GM21526 (cell line): ENCODE data around the gene UMODL1.

Experiments used
- ATAC-seq: cut with Tn5 transposase; IDR thresholded peaks from one replicate; pipeline ENCODE4 v1.9.1; 2021; ENCODE audit warnings: moderate library complexity; ENCODE audit not compliant: unreplicated experiment, low FRiP score

Gene UMODL1

DNA sequence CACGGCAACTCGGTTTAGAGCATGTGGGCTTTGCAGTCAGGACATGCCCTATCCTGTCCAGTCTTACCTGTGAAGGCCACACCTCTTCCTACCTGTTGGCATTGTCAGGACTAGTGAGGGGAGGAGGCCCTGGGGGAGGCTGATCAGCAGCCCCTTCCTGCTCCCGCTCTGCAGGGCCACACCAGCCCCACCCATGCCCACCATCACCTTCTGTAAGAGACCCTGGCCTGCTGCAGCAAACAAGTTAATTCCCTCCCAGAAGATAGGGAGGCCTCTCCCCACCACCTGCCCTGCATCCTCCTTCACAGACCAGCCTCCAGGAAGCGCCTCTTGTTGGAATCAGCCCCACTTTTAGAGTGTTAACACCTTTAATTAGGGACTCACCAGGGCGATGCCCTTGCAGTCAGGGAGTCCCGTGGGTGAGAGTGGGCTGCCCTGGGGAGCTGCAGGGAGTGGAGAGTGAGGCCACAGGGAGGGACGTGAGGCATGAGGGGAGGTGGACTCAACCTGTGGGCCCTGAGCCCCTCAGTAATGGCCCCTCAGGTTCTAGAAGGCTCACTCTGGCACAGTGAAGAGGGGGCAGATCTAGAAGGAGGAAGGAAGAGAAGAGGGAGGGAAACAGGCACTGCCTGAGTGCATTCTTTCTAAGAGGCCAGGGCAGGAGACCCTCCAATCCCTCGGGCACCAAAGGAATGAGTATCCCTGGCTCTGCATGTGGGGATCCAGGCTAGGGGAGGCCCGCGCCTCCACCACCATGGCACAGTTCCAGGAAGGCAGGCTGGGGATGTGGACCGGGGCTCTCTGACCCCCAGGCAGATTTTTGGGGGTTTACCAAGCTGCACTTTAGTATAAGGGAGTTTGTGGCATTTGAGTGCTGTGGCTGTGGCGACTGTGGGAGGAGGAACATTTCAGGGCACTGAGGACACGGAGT, 8.2 kb downstream of the UMODL1 start:
- no peak for ATAC-seq

DNA sequence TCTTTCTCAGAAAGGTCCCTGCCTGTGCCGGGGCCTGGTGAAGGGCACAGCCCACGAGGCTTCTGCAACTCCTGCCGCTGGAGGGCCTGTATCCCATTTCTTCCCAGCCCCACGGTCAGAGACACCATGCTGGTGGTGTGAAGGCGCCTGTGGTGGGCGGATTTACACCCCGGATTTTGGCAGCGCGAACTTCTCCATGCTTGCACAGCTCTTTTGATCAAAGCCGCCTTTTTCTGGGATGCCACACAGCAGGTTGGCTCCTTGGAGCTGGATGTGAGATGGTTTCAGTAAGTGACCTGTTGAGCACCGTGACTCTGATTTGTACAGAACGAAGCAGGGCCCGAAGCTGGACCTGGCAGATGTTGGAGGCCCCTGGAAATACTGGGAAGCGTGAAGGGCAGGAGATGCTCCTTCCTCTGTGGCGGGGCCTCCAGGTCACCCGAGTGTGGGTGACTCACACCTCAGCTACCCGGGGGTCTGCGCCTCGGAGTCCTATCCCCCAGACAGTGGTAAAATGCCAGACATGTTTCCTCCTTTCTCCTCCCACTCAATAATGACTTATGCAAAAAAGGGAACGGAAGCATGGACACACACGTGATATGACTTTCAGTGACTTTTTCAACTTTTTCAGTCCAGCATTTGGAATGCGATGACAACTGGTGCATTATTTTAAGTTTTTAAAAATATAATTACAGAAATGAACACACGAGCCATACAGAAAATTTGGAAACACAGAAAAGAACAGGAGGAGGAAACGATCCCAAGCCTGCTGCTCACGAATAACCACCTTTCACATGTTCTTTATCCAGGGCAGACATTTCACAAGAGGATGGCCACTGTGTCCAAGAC, 9.0 kb downstream of the UMODL1 start:
- no peak for ATAC-seq

DNA sequence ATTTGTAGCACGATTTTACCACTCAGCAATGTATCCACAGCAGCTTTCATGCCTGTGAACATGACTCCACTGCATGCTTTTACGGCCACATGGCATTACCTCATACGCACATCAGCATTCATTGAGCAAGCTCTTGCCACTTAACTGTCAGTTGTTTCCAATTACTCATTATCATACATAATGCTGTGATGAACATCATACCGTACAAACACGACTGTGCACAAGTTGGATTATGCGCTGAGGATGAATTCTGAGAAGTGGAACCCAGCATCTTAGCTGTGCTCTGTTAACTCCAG, 9.6 kb downstream of the UMODL1 start:
- ATAC-seq = no peak

DNA sequence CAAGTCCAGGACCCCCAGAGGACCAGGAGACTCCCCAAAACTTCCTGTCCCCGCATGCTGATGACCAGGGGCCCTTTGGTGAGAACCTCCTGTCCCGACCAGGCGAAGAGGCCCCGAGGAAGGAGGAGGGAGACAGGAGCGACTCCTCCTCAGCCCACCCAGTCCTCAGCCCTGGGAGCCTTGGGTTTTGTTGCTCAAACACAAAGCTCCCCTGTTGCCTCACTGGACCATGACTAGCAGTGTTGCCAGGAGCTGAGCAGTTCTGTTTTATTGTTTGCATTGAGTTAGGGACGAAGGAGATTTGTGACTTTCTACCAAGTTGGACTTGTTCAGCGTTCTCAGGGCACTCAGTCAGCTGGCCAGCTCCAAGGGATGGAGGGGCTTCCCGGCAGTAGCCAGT, 10.0 kb downstream of the UMODL1 start:
- no peak for ATAC-seq

DNA sequence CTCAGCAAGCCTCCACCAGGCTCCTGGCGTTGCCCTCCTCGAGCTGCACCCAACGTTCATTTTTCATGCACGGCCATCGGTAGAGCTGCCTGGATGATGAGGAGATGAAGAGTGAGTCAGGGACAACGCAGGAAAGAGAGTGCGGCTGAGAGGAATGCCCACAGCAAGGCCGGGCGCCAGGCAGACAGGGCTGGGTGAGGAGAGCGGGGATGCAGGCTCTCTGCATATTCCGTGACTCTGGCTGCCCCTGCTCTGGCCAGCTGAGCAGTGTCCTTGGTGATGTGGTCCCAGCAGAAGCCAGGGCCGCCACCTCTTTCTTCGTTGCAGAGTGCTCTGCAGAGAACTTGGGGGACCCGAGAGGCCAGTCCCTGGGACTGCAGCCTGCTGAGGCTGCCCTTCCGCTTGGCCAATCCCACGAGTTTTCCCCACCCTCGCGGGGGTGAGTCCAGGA, 10.8 kb downstream of the UMODL1 start:
- no peak for ATAC-seq

DNA sequence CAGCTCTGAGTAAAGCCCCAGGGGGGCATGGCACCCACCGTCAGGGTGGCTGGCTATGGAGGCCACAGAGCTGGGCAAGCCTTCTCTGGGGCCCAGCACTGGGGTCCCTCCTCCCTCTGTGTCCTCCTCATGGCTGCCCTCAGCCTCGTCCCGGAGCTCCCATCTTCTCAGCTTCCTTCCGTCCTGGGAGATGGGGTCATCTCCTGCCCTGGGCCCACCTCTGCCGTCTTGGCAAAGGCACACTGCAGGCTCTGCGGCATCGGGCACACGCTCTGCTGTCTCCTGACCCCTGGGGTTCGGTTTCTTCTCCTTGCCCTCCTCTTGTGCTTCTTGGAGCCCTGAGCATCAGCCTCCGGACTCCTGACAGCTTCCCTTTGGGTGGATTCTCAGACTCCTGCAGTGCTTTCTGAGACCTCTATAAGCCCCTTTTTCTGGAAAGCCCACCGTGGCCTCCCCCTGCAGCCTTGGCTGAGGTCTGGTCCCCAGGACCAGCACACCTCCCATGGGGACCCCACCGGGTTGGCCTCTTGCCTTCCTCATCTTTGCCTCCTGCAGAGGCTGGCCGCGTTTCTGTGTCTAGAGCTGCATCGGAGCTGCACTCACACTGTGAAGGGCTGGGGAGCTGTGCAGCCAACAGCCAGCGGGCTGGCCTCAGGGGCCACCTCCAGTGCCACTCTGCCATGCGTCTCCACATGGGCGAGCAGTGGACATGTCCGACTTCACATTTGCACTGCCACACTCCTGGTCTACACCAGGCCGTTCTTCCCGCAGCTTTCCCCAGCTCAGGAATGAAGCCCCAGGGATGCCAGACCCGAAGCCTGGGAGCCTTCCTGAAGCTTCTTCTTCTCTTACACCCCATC, 11.6 kb downstream of the UMODL1 start:
- ATAC-seq = no peak

DNA sequence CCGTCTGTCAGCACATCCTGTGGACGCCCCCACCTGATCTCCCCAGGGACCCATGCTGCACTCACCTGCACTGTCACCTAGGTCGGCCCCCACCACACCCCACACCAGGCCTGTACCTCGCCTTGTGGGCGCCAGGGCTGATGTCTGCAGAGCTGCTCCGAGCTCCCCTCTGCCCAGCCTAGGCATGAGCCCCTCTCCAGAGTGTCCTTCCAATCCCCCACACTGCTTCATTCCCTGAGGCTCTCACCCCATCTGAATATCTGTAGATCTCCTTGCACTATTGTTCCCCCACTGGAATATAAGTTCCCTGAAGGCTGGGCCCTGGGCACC, 12.2 kb downstream of the UMODL1 start:
- ATAC-seq = no peak

DNA sequence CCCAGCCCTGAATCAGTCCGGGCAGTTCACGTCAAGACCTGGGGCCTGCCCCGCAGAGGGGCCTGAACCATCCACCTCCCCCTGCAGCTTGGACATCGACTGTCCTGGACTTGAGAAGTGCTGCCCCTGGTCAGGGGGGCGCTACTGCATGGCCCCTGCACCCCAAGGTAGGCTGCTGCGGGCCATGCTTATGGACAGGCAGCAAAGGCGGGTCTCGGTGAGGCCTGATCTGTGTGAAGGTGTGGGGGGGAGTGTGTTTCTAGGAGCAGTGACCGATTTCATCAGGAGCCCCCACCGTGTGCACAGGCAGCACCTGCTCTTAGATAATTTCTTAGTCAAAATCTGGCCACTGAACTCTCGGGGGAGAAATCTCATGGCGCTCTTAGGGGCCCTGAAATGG, 13.0 kb downstream of the UMODL1 start:
- no peak for ATAC-seq

DNA sequence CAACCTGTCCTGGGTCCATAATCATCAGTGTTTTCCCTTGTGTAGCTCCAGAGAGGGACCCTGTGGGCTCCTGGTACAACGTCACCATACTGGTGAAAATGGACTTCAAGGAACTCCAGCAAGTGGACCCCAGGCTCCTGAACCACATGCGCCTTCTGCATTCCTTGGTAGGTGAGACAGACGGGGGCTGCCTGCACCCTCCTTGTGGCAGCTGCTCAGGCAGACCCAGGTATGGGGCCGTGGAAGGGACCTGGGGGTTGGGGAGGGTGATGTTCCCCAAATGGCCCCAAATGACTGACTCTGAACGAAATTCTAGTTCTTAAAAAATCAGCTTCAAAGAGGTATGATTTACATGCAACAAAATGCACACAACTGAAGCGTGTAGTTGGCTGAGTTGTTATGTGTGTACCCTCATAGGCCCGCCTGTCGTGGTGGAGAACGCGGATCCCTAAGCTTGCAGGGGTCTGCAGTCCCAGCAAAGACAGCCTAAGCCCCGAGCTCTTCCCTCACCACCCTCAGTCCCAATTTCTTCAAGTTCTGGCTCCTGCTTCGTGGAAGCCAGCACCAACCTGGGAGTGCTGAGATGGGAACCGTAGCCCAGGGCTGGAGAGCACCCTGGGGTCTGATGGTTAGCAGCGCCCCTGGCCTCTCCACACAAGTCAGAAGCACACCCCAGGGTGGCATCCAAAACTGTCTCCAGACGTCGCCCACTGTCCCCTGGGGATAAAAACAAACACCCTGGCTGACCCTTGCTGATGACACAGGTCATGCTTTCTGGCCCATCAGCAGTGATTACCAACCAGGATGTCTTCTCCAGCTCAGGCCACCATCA, 14.3 kb downstream of the UMODL1 start:
- no peak for ATAC-seq

DNA sequence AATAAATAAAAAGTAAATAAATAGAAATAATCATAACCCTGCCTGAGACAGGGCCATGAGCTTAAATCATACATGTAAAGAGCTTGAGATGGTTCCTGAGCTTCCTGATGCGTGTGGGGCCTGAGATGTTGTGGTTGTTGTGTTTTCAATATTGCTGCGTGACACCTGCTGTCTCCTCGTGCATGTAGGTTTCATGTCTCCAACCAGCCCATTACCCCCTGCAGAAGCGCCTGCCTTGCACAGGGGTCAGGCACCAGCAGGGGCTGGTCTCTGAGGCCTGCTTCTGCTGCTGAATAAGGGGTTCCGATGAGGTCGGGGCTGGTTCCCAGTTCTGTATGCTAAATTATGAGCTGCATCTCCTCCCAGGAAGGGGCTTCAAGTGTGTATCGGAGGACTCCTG, 15.9 kb downstream of the UMODL1 start:
- ATAC-seq = no peak

DNA sequence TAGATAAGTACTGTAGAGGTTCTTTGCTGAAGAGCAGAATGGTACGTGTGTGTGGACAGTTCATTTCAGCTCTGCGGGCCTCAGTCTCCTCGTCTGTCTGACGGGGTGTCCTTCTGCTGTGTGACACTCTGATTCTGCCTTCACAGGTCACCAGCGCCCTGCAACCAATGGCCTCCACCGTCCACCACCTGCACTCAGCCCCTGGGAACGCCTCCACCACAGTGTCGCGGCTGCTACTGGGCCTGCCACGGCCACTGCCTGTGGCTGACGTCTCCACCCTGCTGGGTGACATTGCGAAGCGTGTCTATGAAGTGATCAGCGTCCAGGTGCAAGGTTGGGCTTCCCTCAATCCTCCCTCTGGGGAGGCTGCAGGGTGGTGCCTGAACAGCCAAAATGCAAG, 17.0 kb downstream of the UMODL1 start:
- ATAC-seq = no peak

DNA sequence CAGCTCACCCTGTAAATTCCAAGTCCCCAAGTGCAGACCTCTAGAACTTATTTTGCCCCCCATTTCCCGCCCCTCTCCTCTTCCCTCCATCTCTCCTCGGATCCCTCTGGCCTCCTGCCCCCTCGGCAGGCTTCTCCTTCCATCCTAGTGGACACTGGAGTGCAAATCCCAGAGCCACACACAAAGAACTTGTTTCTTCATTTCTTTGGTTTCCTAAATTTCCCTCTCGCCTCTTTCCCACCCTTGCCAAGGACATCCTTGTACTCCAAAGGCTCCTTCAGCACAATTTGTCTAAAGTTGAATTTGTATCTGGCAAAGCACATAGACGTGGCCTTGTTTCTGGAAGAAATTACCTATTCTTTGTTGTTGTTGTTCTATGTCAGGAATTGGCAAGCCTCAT, 17.5 kb downstream of the UMODL1 start:
- no peak for ATAC-seq

DNA sequence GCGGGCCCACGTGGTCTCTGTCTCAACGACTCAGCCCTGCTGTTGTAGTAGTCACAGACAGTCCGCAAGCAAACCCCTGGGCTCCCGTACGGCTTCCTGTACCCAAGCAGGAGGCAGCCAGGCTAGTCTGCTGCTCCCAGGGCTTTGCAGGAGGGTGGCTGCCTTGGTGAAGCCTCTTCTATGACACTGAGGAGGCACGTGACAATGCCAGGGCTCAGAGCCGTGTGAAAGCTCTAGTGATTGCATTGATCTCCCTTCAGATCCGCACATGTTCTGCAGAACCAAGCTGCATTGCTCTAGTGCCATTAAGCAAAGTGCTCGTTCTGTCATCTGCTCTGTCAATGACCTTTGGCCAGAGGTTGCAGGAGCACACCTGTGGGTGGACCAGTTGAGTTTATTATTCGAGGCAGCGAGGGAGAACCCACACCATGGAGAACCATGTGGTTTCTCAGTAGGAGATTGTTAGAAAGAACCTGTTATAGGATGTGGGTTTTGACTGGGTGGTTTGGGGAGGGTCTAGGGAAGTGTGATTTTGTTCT, 18.0 kb downstream of the UMODL1 start:
- no peak for ATAC-seq

DNA sequence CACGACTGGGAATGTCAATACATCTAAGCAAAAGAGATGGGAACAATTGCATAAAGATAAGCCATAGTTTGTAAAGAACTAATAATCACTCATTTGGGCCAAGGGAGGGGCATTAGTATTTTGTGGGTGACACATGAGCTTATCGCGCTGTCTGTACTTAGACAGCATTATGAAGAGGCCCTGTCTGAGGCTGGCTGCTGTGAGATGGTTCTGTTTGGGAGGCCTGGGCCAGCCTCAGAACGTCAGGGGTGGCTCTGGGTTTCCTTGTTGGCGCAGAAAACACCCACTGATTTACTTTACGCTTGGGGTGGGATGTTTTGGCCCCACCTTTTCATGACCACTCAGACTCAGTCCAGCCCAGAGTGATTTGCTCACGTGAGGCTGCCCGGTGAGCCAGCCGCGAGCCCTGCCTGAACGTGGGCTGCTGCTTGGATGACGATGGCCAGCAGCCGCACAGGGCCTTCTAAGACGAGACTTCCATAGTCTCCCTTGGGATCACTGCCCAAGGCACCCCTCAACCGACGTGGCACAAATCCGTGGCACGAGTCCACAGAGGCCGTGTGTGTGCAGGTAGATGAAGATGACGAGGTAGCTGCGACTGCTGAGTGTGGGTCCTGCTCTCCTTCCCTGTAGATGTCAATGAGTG, 18.7 kb downstream of the UMODL1 start:
- no peak for ATAC-seq

DNA sequence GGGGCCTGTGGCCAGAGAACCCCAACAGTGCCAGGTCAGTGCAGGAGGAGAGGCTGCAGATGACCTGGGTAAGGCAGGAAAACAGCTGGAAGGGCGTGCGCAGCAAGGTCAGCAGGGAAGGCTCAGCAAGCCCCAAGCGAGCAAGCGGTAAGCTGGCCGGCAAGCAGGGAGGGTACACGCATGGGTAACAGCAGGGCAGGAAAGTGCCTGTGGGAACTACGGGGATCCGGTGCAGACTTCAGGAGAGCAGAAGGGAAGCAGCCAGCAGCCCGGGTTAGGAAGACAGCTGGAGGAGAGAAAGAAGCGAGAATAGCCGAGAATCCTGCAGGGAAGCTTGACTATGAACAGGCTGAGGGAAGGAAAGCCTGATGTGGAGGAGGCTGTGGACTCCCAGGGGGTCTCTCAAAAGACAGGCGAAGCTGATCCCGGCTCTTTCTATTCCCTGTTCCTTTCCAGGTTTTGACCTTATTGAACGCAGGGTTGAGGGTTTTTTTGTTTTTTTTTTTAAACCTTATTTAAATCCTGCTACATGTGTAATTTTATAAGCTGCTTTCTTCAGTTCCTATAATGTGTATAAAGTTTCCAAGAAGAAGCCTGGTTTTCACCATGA, 20.9 kb downstream of the UMODL1 start:
- no peak for ATAC-seq

DNA sequence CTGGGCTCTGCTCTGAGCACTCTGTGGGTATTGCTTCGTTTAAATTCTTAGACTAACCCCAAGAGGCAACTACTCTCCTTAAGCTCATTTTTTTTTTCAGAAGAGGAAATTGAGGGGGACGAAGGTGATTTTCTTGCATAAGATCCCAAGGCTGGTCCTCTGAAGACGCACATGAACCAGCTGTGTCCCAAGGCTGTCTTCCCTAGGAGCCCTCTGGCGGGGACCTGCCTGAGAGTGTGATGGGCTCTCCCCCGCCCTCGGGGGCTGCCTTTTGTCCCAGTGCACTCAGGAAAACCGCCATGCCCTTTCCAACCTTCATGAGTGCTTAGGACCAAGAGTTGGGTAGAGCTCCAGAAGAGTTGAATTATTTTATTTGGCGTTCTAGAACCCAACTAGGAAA, 21.7 kb downstream of the UMODL1 start:
- no peak for ATAC-seq

DNA sequence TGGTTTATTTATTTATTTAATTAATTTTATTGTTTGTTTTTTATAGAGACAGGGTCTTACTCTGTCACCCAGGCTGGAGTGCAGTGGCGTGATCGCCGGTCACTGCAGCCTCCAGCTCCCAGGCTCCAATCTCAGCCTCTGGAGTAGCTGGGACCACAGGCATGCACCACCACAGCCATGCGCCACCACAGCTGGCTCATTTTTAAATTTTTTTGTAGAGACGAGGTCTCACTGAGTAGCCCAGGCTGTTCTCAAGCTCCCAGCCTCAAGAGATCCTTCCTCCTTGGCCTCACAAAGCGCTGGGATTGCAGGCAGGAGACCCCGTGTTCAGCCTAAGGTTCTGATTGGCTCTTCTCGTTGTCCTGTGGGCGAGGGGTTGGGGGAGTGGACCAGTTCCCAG, 22.1 kb downstream of the UMODL1 start:
- no peak for ATAC-seq

DNA sequence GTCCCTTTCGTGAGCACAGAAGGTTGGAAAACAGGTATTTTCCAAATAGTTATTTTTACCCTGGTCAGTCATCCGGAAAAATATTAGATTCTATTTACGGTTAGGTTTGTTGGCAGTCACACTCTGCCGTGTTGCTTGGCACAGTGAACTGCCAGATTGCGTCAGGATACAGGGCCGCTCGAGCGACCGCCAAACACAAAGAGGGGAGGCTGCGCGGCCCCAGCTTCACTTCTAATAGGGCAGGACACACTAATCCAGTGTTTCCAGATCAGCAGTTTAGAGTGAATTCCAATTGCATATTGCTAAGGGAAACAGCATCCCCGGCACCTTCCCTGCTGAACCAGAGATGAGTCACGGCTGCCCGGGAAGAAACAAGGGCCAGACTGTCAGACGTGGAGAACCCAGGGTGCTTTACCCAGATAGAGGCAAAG, 22.9 kb downstream of the UMODL1 start:
- no peak for ATAC-seq

DNA sequence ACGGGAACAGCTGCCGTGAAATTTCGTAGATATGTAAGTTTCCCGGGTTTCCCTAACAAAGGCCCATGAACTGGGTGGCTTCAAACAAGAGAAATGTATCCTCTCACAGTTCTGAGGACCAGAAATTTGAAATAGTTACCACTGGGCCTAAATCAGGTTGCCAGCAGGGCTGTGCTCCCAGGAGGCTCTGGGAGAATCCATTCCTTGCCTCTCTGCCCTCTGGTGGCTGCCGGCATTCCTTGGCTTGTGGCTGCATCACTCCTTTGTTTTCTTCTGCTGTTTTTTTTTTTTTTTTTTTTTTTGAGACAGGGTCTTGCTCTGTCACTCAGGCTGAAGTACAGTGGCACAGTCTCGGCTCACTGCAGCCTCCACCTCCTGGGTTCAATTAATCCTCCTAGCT, 23.7 kb downstream of the UMODL1 start:
- ATAC-seq = no peak
